Measurements from ENCODE around the gene PRKN. TPM values are rescaled to one million over a fixed set of nuclear protein-coding genes. Genes with fewer than 3 reads are reported as not detected.
"Not testable (repeated sequence)": the region's sequence is repeated elsewhere in the genome, so short reads cannot be mapped to it uniquely, and the experiment has no call there.

The PRKN gene
- total RNA-seq, 1 donor from 2014 or later, result 4.9 TPM

- peak in 1 of 2 donors; percentile 32 for DNase-seq (ENCODE audit: extremely low spot score in 2 of 2)
- Histone ChIP-seq H3K27me3 (no peaks in the 10 kb centered on the region), H3K9me3 (no peaks in the 10 kb centered on the region), H3K4me3 (no peak overlapping the region), H3K36me3 (no peaks in the 10 kb centered on the region), H3K27ac (no peak overlapping the region), H3K4me1 (no peaks in the 10 kb centered on the region)
- TF ChIP-seq CTCF (IDR thresholded peaks at IDR 0.05) (no peak), POLR2AphosphoS5 (IDR thresholded peaks at IDR 0.05; ENCODE audit: insufficient read depth in 1 of 2, low read depth in 1 of 2) (no peak), POLR2A (IDR thresholded peaks at IDR 0.05) (no peak)
- intact Hi-C loops (cut with DNase I), result loop anchor here (2.0 kb wide), 1 partner anchor 68 kb away; no protein-coding TSS in a partner anchor
These were observed 899.2 kb downstream of the PRKN start for GRCh38 chr6:161828355-161828754.

DNA sequence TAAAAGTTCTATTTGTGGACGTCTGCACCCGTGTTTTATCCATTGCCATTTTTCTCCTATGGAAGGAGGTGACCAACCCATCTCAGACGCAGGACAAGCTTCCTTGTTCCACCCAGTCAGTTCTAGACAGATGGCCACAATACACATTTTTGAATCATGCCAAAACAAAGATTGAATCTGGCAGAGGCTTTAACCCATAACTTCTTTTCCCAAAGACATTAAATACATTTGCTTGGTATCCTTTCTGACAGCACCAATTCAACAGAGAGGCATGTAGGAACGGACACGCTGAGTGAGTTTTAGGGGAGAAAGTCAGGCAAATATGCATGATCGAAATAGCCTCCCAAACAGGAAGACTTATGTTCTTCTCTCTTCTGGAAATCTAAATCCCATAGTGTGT, 901.1 kb downstream of the PRKN start:
- Histone ChIP-seq H3K27me3 (no peaks in the 10 kb centered on the region), H3K27ac (no peak overlapping the region), H3K36me3 (no peaks in the 10 kb centered on the region), H3K4me3 (no peak overlapping the region), H3K4me1 (no peaks in the 10 kb centered on the region), H3K9me3 (no peaks in the 10 kb centered on the region)
- intact Hi-C loops (cut with DNase I), result no loop called here
- no peak for TF ChIP-seq POLR2AphosphoS5 (IDR thresholded peaks at IDR 0.05; ENCODE audit: insufficient read depth in 1 of 2, low read depth in 1 of 2)
- TF ChIP-seq CTCF (IDR thresholded peaks at IDR 0.05), result no peak
- DNase-seq (ENCODE audit: extremely low spot score in 2 of 2), result peak in 1 of 2 donors; percentile 13

GRCh38 chr6:161822204-161822603, 905.4 kb downstream of the PRKN start:
- intact Hi-C loops (cut with DNase I); H3K36me3 ChIP-seq; H3K27me3 ChIP-seq; H3K27ac ChIP-seq; H3K4me3 ChIP-seq; H3K4me1 ChIP-seq; H3K9me3 ChIP-seq: not testable (repeated sequence)
- DNase-seq (ENCODE audit: extremely low spot score in 2 of 2), result peak; percentile 8 to 34

DNA sequence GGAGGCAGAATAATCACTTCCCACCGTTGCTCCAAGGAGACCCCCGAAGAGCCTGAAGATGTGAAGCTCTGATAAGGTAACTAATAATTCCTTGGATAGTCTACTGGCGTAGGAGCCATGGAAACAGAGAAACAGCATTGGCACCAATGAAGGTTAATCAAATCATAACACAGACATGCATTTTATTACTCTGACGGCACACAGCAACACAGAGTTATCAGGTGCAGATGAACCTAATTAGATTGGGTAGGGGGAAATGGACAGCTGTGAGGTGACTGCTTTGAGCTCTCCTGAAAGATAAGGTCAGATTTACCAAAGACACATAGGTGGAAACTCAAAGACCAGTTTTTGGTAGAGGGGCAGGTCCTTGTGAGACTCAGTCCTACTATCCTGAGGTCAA, 909.7 kb downstream of the PRKN start:
- no peaks in the 10 kb centered on the region for H3K36me3 ChIP-seq
- H3K27me3 ChIP-seq, result no peaks in the 10 kb centered on the region
- H3K9me3 ChIP-seq, result no peaks in the 10 kb centered on the region
- peak in 1 of 2 donors; percentile 8 for DNase-seq (ENCODE audit: extremely low spot score in 2 of 2)
- no peaks in the 10 kb centered on the region for H3K4me1 ChIP-seq
- no peak for TF ChIP-seq POLR2A (IDR thresholded peaks at IDR 0.05)
- TF ChIP-seq CTCF (IDR thresholded peaks at IDR 0.05), result no peak
- TF ChIP-seq POLR2AphosphoS5 (IDR thresholded peaks at IDR 0.05; ENCODE audit: insufficient read depth in 1 of 2, low read depth in 1 of 2), result no peak
- H3K27ac ChIP-seq, result no peak overlapping the region
- intact Hi-C loops (cut with DNase I), result no loop called here
- H3K4me3 ChIP-seq, result no peak overlapping the region

GRCh38 chr6:161815965-161816364, 911.6 kb downstream of the PRKN start:
- no peaks in the 10 kb centered on the region for H3K36me3 ChIP-seq
- H3K4me1 ChIP-seq, result no peaks in the 10 kb centered on the region
- no peak for TF ChIP-seq CTCF (IDR thresholded peaks at IDR 0.05)
- TF ChIP-seq POLR2AphosphoS5 (IDR thresholded peaks at IDR 0.05; ENCODE audit: insufficient read depth in 1 of 2, low read depth in 1 of 2), result no peak
- TF ChIP-seq POLR2A (IDR thresholded peaks at IDR 0.05), result no peak
- intact Hi-C loops (cut with DNase I), result no loop called here
- no peaks in the 10 kb centered on the region for H3K9me3 ChIP-seq
- H3K4me3 ChIP-seq, result no peak overlapping the region
- no peaks in the 10 kb centered on the region for H3K27me3 ChIP-seq
- H3K27ac ChIP-seq, result no peak overlapping the region
- DNase-seq (ENCODE audit: extremely low spot score in 2 of 2), result peak in 1 of 2 donors; percentile 6

- H3K9me3 ChIP-seq, result no peaks in the 10 kb centered on the region
- intact Hi-C loops (cut with DNase I), result no loop called here
- no peak overlapping the region for H3K27ac ChIP-seq
- H3K36me3 ChIP-seq, result no peaks in the 10 kb centered on the region
- no peak for DNase-seq (ENCODE audit: extremely low spot score in 2 of 2)
- H3K27me3 ChIP-seq, result no peaks in the 10 kb centered on the region
- TF ChIP-seq POLR2AphosphoS5 (IDR thresholded peaks at IDR 0.05; ENCODE audit: insufficient read depth in 1 of 2, low read depth in 1 of 2), result no peak
- no peak for TF ChIP-seq POLR2A (IDR thresholded peaks at IDR 0.05)
- TF ChIP-seq CTCF (IDR thresholded peaks at IDR 0.05), result no peak
- no peaks in the 10 kb centered on the region for H3K4me1 ChIP-seq
- H3K4me3 ChIP-seq, result no peak overlapping the region
These were observed 914.4 kb downstream of the PRKN start for GRCh38 chr6:161813156-161813555.
